ENCODE results near the gene ADGRD1.

The ADGRD1 gene

DNA sequence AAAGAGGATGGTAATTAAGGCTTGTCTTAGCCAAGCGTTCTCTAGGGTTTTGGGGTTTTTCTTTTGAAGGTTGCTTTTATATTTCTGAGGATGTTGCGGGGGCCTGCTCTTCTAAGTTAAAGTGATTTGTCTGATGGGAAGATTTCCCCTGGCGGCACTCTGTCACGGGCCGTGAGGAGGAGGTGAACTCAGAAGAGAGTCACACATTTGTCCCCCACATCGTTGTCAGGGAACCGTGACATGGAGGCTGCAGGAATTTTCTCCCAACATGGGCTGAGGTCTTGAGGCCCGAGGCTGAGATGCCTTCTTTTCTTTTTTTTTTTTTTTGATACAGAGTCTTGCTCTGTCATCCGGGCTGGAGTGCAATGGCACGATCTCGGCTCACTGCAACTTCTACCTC lies 71.5 kb downstream of the ADGRD1 start:
- Histone ChIP-seq H3K27me3 (ENCODE audit: control insufficient read depth, insufficient read depth, low read length) (no peaks in the 10 kb centered on the region), H3K4me1 (ENCODE audit: control insufficient read depth, insufficient read depth, low read length) (no peaks in the 10 kb centered on the region)

DNA sequence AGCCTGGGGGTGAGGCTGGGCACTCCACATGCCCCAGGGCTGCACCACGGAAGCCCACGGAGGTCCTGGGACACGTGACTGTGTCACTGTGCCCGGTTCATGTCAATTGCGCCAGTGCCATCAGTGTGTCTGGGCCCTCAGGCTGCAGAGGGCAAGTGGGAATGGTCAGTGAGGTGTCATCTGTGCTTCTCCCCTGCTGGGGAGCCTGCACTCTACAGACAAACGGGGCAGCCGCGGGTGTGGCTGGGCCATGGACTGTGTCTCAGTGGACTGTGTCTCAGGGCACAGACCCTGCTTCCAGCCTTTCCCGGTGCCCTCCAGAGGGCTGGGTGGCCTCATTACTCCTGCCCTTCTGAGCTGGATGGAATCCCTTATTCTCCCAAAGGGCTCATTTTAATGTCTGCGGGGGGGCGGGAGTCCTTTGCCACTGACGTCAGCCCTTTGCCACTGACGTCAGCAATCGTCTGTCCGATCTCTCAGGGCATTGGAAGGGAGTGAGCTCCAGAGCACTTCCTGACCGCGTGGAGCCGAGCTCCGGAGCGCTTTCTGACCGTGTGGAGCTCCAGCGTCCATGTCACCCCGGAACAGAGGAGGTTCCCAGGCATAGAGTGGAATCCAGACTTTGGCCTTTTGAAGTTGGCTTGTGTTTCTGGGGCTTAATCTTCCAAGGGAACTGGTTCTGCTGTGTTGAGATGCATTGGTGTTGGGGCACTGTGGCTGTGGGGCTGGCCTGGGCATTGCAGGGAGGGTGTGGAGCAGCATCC lies 72.4 kb downstream of the ADGRD1 start:
- H3K4me1 ChIP-seq (ENCODE audit: control insufficient read depth, insufficient read depth, low read length), result no peaks in the 10 kb centered on the region
- H3K9me3 ChIP-seq (ENCODE audit: control insufficient read depth, insufficient read depth, low read length), result no peaks in the 10 kb centered on the region
- H3K36me3 ChIP-seq (ENCODE audit: control insufficient read depth, insufficient read depth, low read length), result no peaks in the 10 kb centered on the region
- H3K9ac ChIP-seq (ENCODE audit: low read depth, low read length), result no peak overlapping the region
- no peak overlapping the region for H3K4me3 ChIP-seq (ENCODE audit: low read depth, low read length)
- H3K27me3 ChIP-seq (ENCODE audit: control insufficient read depth, insufficient read depth, low read length), result no peaks in the 10 kb centered on the region

More for the DNA sequence above, 71.5 kb downstream of the ADGRD1 start:
- Histone ChIP-seq H3K9me3 (ENCODE audit: control insufficient read depth, insufficient read depth, low read length) (no peaks in the 10 kb centered on the region), H3K36me3 (ENCODE audit: control insufficient read depth, insufficient read depth, low read length) (no peaks in the 10 kb centered on the region), H3K4me3 (ENCODE audit: low read depth, low read length) (no peak overlapping the region), H3K9ac (ENCODE audit: low read depth, low read length) (no peak overlapping the region)

DNA sequence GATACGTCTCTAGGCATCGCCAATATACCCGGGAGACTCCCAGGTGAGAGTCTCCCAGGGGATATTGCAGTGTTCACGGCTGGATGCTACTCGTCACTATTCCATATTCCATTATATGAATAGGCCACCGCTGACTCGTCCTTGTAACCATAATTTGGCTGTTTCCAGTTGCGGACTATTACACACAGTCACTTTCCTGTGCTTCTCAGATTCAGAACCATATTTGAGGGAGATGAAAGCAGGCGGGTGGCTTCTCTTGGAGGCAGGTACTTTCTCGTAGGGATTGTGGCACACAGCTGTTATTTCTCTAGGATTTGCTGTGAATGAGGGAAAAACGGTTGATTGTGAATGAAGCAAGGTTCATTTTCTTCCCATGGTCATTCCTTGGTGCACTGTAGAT lies 73.0 kb downstream of the ADGRD1 start:
- H3K4me3 ChIP-seq (ENCODE audit: low read depth, low read length), result no peak overlapping the region
- no peaks in the 10 kb centered on the region for H3K27me3 ChIP-seq (ENCODE audit: control insufficient read depth, insufficient read depth, low read length)
- H3K4me1 ChIP-seq (ENCODE audit: control insufficient read depth, insufficient read depth, low read length), result no peaks in the 10 kb centered on the region
- no peak overlapping the region for H3K9ac ChIP-seq (ENCODE audit: low read depth, low read length)
- no peaks in the 10 kb centered on the region for H3K36me3 ChIP-seq (ENCODE audit: control insufficient read depth, insufficient read depth, low read length)
- H3K9me3 ChIP-seq (ENCODE audit: control insufficient read depth, insufficient read depth, low read length), result no peaks in the 10 kb centered on the region

DNA sequence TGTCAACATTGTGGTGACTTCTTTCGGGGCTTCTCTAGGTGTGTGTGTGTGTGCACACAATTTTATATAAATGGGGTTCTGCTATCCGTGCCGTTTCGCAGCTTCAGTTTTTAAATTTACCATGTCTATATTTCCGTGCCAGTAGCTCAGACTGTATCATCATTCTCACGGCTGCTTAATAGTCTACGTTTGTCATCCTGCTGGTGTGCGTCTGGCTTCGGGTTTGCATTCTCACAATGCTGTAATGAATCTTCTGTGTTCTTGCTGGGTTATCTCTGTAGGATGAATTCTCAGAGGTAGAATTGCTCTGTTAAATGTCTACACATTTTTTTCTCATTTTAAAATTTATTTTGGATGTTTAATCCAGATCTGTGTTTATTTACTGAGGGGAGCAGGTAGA lies 73.6 kb downstream of the ADGRD1 start:
- Histone ChIP-seq H3K4me1 (ENCODE audit: control insufficient read depth, insufficient read depth, low read length) (no peaks in the 10 kb centered on the region), H3K9me3 (ENCODE audit: control insufficient read depth, insufficient read depth, low read length) (no peaks in the 10 kb centered on the region), H3K9ac (ENCODE audit: low read depth, low read length) (no peak overlapping the region), H3K4me3 (ENCODE audit: low read depth, low read length) (no peak overlapping the region), H3K27me3 (ENCODE audit: control insufficient read depth, insufficient read depth, low read length) (no peaks in the 10 kb centered on the region), H3K36me3 (ENCODE audit: control insufficient read depth, insufficient read depth, low read length) (no peaks in the 10 kb centered on the region)

DNA sequence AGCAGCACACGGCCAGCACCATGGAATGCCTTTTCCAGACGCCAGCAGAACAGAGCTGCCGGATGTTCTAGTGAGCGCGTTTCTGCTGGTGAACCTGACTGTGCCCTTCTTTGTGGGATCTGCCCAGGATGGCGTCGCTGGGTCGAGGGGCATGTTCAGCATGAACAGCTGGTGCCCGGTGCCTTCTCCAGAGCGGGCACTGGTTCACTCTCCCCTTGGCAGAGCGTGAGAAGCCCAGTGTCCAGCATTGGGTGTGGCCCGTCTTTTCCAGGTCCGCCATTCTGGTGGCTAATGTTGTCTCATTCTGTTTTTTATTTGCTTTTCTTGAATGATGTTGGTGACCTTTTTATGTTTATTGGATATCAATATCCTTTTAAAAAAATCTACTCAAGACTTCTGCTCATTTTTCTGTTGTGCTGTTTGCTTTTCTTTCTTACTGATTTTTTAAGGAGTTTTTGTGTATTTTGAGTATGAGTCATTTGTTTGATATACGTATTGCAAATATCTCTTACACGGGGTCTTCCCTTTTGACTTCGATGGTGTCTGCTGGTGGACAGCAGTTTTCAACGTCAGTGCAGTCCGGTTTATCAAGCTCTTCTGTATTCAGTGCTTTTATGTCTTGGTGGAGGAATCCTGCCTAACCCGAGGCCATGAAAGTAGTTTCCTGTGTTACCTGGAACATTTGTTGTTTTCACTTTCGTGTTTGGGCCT lies 74.3 kb downstream of the ADGRD1 start:
- no peak overlapping the region for H3K9ac ChIP-seq (ENCODE audit: low read depth, low read length)
- no peak overlapping the region for H3K4me3 ChIP-seq (ENCODE audit: low read depth, low read length)
- no peaks in the 10 kb centered on the region for H3K4me1 ChIP-seq (ENCODE audit: control insufficient read depth, insufficient read depth, low read length)
- no peaks in the 10 kb centered on the region for H3K9me3 ChIP-seq (ENCODE audit: control insufficient read depth, insufficient read depth, low read length)
- H3K27me3 ChIP-seq (ENCODE audit: control insufficient read depth, insufficient read depth, low read length), result no peaks in the 10 kb centered on the region
- H3K36me3 ChIP-seq (ENCODE audit: control insufficient read depth, insufficient read depth, low read length), result no peaks in the 10 kb centered on the region

DNA sequence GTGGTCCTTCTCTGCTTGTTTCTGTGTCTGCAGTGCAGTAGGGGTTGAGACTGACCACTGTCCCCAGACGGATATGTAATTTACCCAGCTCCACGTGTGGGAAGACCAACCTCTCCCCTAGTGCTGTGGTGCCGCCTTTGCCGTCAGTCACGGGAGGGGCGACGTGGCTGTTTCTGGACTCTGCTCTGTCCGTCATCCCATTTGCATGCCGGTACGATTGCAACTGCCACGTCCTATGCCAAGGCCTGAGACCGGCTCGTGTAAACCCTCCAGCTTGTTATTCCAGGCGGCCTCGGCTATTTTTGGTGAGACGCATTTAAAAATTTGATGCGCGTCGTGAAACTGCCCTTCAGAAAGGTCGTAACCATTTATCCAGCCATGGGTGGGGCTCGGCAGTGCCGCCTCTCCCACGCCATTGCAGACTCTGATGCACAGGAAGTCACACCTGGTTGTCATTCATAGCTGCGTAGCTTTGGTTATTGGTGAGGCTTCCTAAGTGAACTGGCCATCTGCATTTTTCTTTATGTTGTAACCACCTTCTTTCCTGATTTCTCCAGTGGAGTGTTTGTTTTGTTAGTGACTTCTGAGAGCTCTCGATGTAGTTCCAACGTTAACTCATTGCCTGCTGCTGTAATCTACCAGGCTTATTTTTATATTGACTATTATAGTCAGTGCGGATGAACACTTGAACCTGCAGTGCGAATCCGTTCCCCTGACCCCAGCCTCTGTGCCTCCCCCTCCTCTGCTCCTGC lies 75.1 kb downstream of the ADGRD1 start:
- no peaks in the 10 kb centered on the region for H3K4me1 ChIP-seq (ENCODE audit: control insufficient read depth, insufficient read depth, low read length)
- no peak overlapping the region for H3K9ac ChIP-seq (ENCODE audit: low read depth, low read length)
- no peaks in the 10 kb centered on the region for H3K27me3 ChIP-seq (ENCODE audit: control insufficient read depth, insufficient read depth, low read length)
- no peak overlapping the region for H3K4me3 ChIP-seq (ENCODE audit: low read depth, low read length)
- H3K36me3 ChIP-seq (ENCODE audit: control insufficient read depth, insufficient read depth, low read length), result no peaks in the 10 kb centered on the region
- H3K9me3 ChIP-seq (ENCODE audit: control insufficient read depth, insufficient read depth, low read length), result no peaks in the 10 kb centered on the region

DNA sequence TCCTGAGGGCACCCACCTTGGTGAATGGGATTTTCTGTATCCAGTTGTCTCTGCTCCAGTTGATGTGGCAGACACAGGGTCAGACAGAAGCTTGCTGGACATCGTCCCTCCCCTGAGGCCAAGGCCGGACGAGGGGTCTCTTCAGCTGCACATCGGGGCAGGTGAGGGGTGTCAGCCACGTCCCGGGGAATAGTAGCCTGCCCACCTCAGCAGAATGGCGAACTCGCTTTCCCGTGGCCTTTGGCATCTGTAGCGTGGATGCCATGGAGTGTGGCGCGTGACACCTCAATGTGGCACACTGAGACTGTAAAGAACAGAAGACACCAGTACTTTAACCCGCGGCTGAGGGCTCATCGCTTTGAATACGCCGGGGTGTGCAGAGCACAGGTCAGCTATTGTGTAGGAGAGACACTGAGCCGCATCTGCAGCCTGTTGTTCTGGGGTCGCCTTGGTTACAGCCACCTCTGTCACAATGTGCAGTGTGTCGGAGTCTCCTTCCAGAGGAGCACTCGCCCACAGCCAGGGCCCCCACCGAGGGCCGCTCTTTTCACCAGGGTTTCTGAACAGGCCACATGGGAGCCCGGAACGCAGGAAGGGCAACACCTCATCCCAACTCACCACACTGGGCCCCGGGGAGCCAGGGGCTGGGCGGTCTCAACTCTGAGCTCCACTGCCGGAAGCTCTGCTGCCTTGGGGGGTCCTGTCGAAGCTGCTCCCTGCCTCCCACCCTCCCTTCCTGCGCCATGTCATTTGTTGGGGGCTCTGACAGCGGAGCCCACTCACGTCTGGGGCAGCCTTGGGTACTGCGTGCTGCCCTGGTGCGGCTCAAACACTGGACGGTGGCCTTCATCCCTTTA lies 77.0 kb downstream of the ADGRD1 start:
- H3K9me3 ChIP-seq (ENCODE audit: control insufficient read depth, insufficient read depth, low read length), result no peaks in the 10 kb centered on the region
- no peak overlapping the region for H3K4me3 ChIP-seq (ENCODE audit: low read depth, low read length)
- no peak overlapping the region for H3K9ac ChIP-seq (ENCODE audit: low read depth, low read length)
- no peaks in the 10 kb centered on the region for H3K27me3 ChIP-seq (ENCODE audit: control insufficient read depth, insufficient read depth, low read length)
- H3K4me1 ChIP-seq (ENCODE audit: control insufficient read depth, insufficient read depth, low read length), result no peaks in the 10 kb centered on the region
- H3K36me3 ChIP-seq (ENCODE audit: control insufficient read depth, insufficient read depth, low read length), result no peaks in the 10 kb centered on the region

DNA sequence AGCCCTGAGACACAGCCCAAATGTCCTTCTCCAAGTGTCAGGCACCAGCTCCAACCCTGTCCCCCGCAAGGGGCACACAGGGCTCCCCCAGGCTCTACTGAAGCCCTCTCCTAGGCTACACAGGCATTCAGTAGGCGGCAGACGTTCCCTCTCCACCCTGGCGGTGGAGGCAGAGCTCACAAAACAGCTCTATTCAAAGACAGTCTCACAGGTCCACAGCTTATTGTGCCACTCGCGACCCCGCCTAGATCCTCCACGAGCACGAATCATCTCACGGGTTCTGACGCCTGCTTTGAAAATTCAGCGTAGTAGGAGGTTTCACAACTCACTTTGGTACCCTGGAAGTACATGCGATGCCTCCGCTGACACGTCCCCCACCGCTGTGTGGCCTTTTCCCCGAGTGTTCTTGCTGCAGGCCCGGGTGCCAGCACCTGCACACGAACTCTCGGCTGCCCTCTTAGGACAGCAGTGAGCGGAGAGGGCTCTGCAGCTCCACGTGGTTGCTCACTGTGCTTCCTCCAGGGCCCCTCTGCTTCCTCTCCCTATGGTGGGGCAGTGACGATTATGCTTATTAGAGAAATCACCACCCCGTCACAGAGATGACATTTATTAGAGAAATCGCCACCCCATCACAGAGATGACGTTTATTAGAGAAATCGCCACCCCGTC lies 78.5 kb downstream of the ADGRD1 start:
- H3K9ac ChIP-seq (ENCODE audit: low read depth, low read length), result no peak overlapping the region
- no peak overlapping the region for H3K4me3 ChIP-seq (ENCODE audit: low read depth, low read length)
- no peaks in the 10 kb centered on the region for H3K27me3 ChIP-seq (ENCODE audit: control insufficient read depth, insufficient read depth, low read length)
- no peaks in the 10 kb centered on the region for H3K9me3 ChIP-seq (ENCODE audit: control insufficient read depth, insufficient read depth, low read length)
- H3K4me1 ChIP-seq (ENCODE audit: control insufficient read depth, insufficient read depth, low read length), result no peaks in the 10 kb centered on the region
- H3K36me3 ChIP-seq (ENCODE audit: control insufficient read depth, insufficient read depth, low read length), result no peaks in the 10 kb centered on the region

DNA sequence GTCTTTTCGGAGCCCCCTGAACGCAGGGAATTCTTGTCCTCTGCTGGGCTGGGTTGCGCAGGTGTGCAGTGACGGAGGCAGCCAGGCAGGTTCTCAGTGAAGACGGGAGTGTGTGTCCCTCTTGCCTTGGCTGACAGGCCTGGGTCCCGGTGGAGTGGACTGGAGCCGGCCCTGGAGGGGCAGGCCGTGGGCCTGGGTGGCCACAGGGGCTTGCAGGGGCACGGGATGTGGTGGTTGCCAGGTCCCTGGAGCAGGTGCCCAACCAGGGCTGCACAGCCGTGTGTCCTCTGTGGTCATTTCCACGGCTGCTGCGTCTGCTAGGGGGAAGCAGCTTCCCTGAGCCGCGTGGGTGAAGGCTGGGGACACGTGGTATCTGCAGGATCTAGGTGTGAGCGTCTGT lies 79.8 kb downstream of the ADGRD1 start:
- Histone ChIP-seq H3K9me3 (ENCODE audit: control insufficient read depth, insufficient read depth, low read length) (no peaks in the 10 kb centered on the region), H3K4me3 (ENCODE audit: low read depth, low read length) (no peak overlapping the region), H3K4me1 (ENCODE audit: control insufficient read depth, insufficient read depth, low read length) (no peaks in the 10 kb centered on the region), H3K9ac (ENCODE audit: low read depth, low read length) (no peak overlapping the region), H3K27me3 (ENCODE audit: control insufficient read depth, insufficient read depth, low read length) (no peaks in the 10 kb centered on the region), H3K36me3 (ENCODE audit: control insufficient read depth, insufficient read depth, low read length) (no peaks in the 10 kb centered on the region)

DNA sequence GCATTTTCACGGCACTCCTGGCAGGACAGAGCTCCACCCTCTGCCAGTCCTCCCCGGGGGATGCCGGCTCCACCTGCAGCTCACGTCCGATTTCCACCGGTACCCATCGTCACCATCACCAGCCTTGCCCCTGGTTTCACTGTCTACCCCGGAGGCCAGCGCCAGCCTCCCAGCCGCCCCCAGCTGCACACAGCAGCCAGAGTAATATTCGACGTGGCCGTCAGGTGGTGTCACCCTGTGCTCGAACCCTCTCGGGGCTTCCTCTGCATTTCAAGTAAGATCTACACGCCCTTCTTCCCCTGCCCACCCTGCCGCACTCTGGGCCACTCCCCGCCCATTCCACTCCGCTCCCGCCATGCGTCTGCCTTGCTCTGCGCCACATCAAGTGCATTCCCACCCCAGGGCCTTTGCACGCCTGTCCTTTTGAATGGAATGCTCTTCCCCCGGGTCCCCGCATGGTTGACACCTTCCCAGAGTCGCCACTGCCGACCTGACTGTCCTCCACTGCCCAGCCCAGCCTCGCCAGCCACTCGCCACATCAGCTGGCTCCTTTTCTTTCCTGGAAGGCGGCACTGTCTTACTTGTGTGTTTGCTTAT lies 80.3 kb downstream of the ADGRD1 start:
- Histone ChIP-seq H3K36me3 (ENCODE audit: control insufficient read depth, insufficient read depth, low read length) (no peaks in the 10 kb centered on the region), H3K4me1 (ENCODE audit: control insufficient read depth, insufficient read depth, low read length) (no peaks in the 10 kb centered on the region), H3K9ac (ENCODE audit: low read depth, low read length) (no peak overlapping the region), H3K4me3 (ENCODE audit: low read depth, low read length) (no peak overlapping the region), H3K27me3 (ENCODE audit: control insufficient read depth, insufficient read depth, low read length) (no peaks in the 10 kb centered on the region), H3K9me3 (ENCODE audit: control insufficient read depth, insufficient read depth, low read length) (no peaks in the 10 kb centered on the region)
